Gastrocnemius medialis (tissue), 4 donors: ENCODE results near the gene CFB.
A peak's percentile ranks its signal among the peaks of the same experiment; 100 is the strongest.

ENCODE experiments used
- POLR2A ChIP-seq, 2 donors: fragments of 450-650 bp; IDR thresholded peaks; one replicate each; pipeline ENCODE4 v1.6.1; 2017; ENCODE audit warnings: antibody characterized with exemption in 2 of 2, mild to moderate bottlenecking in 2 of 2, moderate library complexity in 2 of 2
- TF ChIP-seq, protein P1 (sequence below), 5 experiments: fragments of 450-650 bp in 3 of 5; fragments of 200-600 bp in 2 of 5; sonication (generic) in 2 of 5; IDR thresholded peaks in 4 of 5; conservative IDR thresholded peaks in 1 of 5; 1 replicate in 4 of 5; 2 replicates in 1 of 5; pipeline ENCODE4 v1.5.1; 2016 to 2019; ENCODE audit warnings: antibody characterized with exemption in 5 of 5, mild to moderate bottlenecking in 3 of 5, moderate library complexity in 3 of 5

DNA sequence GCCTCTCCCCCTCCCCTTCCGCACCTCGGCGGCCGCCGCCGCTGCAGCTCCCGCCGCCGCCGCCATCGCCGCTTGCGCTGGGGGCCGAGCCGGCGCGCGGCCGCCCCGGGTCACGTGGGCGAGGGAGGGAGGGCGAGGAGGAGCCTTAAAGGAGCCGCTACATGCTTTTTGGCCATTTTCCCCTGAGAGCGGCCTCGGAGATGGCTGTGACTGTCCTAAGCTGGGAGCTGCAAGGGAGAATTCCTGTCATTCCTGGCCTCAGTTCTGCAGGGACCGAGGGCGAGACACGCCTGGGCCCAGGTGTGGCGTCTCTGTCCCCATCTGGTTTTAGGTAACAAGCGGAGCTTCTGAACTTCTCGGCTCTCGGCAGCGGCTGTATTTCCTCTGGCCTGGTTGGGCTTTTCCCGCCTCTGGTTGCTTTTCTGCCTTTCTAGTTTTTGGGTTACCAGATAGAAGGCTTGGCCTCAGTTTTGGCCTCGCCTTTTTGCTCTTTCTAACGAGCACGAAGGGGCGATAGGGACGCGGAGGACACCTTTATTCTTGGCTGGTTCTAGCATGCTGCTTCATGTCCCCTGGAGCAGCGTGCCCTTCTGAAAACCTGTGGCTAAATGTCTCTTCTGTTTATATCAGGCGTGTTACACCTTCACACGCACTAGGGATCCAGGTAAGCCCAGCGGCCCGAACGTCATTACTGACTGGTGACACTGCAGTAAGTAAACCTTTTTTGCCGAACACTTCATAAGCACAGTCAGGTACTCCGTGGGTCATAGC lies 48.1 kb upstream of the CFB start, which contains the start of gene EHMT2:
- TF ChIP-seq, protein P1, sequence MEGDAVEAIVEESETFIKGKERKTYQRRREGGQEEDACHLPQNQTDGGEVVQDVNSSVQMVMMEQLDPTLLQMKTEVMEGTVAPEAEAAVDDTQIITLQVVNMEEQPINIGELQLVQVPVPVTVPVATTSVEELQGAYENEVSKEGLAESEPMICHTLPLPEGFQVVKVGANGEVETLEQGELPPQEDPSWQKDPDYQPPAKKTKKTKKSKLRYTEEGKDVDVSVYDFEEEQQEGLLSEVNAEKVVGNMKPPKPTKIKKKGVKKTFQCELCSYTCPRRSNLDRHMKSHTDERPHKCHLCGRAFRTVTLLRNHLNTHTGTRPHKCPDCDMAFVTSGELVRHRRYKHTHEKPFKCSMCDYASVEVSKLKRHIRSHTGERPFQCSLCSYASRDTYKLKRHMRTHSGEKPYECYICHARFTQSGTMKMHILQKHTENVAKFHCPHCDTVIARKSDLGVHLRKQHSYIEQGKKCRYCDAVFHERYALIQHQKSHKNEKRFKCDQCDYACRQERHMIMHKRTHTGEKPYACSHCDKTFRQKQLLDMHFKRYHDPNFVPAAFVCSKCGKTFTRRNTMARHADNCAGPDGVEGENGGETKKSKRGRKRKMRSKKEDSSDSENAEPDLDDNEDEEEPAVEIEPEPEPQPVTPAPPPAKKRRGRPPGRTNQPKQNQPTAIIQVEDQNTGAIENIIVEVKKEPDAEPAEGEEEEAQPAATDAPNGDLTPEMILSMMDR (IDR thresholded peaks at IDR 0.05 in 4 of 5, conservative IDR thresholded peaks at IDR 0.05 in 1 of 5) = peak in 4 of 5 experiments; percentile 9 to 40 (median 27)
- TF ChIP-seq POLR2A (IDR thresholded peaks at IDR 0.05) = peak; percentile 84 to 86
